GM12872 (cell line): ENCODE measurements around the gene SFXN1.

Experiments used
- TF ChIP-seq, protein P1 (sequence below): IDR thresholded peaks from 3 replicates; pipeline ENCODE4 v1.5.1; 2011; ENCODE audit warnings: low read depth, mild to moderate bottlenecking, low read length, moderate library complexity; ENCODE audit not compliant: insufficient read depth

Gene SFXN1

DNA sequence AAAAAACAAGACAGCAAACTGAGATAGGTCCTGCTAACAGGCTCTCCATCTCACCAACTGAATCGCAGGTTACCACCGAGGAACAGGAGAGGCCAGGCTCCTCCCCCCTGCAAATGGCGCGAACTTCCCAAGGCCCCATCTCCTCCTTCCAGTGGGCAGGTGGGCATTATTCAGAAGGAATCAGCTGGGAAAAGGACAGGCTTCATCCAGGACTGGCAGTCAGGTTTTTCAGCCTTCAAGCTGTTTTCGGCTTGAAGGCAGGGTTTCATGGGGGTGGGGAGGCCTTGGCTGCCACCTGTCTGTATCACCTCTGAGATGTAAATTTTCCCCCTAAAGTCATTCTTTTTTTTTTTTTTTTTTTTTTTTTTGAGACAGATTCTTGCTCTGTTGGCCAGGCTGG is 79.4 kb downstream of the SFXN1 start:
- TF ChIP-seq, protein P1, sequence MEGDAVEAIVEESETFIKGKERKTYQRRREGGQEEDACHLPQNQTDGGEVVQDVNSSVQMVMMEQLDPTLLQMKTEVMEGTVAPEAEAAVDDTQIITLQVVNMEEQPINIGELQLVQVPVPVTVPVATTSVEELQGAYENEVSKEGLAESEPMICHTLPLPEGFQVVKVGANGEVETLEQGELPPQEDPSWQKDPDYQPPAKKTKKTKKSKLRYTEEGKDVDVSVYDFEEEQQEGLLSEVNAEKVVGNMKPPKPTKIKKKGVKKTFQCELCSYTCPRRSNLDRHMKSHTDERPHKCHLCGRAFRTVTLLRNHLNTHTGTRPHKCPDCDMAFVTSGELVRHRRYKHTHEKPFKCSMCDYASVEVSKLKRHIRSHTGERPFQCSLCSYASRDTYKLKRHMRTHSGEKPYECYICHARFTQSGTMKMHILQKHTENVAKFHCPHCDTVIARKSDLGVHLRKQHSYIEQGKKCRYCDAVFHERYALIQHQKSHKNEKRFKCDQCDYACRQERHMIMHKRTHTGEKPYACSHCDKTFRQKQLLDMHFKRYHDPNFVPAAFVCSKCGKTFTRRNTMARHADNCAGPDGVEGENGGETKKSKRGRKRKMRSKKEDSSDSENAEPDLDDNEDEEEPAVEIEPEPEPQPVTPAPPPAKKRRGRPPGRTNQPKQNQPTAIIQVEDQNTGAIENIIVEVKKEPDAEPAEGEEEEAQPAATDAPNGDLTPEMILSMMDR: no peak

DNA sequence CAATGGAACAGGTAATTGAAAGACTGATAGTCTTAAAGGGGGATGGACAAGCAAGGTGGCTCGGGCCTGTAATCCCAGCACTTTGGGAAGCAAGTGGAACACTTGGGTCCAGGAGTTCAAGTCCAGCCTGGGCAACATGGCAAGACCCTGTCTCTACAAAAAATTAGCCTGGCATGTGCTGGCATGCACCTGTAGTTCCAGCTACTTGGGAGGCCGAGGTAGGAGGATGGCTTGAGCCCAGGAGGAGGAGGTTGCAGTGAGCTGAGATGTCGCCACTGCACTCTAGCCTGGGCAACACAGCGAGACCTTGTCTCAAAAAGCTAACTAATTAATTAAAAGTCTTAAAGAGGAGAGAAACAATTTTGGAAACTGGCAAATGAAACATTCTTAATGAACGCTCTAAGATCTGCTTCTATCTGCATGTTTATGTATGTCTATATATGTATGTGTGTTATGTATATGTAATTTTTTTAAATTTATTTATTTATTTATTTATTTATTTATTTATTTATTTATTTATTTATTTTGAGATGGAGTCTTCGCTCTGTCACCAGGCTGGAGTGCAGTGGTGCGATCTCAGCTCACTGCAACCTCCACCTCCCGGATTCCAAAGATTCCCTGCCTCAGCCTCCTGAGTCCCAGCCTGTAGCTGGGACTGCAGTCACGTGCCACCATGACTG is 80.6 kb downstream of the SFXN1 start:
- TF ChIP-seq, protein P1: no peak

DNA sequence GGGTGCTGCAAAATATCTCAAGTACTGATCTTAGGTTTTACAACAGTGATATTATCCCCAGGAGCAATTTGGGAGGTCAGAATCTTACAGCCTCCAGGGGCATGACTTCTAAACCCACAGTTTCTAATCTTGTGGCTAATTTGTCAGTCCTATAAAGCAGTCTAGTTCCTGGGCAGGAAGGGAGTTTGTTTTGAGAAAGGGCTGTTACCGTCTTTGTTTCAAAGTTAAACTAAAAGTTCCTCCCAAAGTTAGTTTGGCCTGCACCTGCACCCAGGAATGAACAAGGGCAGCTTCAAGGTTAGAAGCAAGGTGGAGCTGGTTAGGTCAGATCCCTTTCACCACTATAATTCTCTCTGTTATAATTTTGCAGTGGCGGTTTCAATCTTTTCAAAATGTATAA is 81.7 kb downstream of the SFXN1 start:
- TF ChIP-seq, protein P1: no peak

DNA sequence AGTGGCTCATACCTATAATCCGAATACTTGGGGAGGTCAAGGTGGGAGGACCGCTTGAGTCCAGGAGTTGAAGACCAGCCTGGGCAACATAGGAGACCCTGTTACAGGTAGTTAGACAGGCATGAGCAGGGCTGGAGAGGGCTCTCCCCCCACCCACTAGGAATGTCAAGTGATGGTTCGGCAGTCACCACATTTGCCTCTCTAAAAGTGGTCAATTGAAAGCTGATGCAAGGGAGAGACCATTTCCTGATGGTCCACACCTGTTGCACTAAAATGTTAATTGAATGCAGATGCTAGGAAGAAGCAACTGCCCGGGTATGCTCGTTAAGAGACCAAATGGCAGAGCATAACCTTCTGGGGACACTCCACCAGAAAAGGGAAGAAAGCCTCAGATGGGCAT is 82.7 kb downstream of the SFXN1 start:
- TF ChIP-seq, protein P1: no peak

DNA sequence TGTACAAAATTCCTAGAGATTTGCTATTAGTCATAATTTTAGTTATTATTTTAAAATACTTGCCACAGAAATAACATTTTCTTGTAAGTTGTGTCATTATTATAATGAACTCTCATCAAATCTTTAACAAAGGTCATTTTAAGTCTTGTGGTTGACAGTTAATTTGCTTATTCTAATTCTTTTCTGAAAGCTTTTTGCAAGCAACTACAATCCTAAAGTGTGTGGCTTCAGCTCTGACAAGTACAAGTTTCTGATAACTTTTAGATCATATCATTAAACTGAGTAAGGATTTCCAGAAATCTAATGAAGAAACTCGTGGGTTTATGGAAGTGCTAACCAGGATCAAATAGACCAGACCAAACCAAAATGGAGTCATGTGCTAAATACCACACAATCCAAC is 86.4 kb downstream of the SFXN1 start:
- TF ChIP-seq, protein P1: no peak

DNA sequence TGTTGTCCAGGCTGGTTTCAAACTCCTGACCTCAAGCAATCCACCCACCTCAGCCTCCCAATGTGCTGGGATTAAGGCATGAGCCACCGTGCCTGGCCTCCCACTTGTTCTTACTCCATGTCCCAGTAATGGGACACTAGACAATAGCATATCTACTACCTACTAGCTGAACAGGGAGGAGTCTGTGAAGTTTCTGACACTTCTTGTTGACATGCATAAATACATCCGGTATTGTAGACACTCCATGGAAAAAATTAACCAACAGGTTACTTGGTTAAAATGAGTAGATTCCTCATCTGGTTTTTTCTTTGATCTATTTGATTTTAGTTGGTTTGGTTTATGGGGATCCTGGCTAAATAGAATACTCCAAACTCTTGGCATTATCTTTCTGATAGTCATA is 88.3 kb downstream of the SFXN1 start:
- TF ChIP-seq, protein P1: no peak

DNA sequence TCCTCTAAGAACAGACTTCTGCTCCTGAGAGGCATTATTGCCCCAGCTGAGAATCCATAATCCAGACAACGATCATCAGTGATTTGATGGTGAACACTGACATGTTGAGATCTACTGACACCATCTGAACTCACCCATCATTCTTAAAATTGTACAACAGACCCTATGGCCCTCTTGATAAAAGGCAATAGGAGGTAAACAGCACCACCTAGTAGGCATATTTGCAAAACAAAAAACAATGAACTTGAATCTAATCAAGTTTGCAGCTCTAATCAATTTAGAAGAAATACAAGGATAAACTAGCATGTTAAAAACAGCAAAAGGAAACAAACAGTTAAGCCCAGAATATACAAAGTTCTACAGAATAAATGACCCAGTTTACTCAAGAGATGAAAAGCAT is 89.6 kb downstream of the SFXN1 start:
- TF ChIP-seq, protein P1: no peak
